ENCODE data around the gene LEMD3. TPM values are rescaled to one million over a fixed set of nuclear protein-coding genes. Genes with fewer than 3 reads are reported as not detected.

The LEMD3 gene
- total RNA-seq, 1 donor from 2014 or later, result 25.5 TPM

DNA sequence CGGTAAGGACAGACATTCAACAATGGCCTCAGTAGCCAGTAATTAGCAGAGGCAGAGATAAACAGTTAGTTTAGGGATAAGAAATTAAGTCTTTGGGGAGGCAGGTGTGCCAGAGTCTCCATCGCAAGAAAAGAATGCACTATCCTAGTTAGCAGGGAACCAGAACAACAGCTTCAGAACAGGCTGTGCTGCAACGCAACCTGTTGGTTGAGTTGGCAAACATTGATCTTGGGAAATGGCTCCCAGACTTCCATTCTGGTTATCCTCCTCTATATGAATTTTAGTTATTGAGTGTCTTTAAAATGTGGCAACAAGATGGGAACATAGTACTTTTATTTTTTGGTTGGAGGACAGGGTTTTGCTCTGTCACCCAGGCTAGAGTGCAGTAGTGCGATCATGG, 12.3 kb upstream of the LEMD3 start:
- DNase-seq (ENCODE audit: low read depth) (no peak), FAIRE-seq (peak; percentile 84)
- TF ChIP-seq, protein P1, sequence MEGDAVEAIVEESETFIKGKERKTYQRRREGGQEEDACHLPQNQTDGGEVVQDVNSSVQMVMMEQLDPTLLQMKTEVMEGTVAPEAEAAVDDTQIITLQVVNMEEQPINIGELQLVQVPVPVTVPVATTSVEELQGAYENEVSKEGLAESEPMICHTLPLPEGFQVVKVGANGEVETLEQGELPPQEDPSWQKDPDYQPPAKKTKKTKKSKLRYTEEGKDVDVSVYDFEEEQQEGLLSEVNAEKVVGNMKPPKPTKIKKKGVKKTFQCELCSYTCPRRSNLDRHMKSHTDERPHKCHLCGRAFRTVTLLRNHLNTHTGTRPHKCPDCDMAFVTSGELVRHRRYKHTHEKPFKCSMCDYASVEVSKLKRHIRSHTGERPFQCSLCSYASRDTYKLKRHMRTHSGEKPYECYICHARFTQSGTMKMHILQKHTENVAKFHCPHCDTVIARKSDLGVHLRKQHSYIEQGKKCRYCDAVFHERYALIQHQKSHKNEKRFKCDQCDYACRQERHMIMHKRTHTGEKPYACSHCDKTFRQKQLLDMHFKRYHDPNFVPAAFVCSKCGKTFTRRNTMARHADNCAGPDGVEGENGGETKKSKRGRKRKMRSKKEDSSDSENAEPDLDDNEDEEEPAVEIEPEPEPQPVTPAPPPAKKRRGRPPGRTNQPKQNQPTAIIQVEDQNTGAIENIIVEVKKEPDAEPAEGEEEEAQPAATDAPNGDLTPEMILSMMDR (IDR thresholded peaks at IDR 0.05; ENCODE audit: insufficient read depth, low read length, severe bottlenecking), result no peak
- peaks cover 6% of the 10 kb centered on the region for H3K27me3 ChIP-seq (ENCODE audit: control insufficient read depth, insufficient read depth, low read length)
- H3K36me3 ChIP-seq (ENCODE audit: control insufficient read depth, insufficient read depth, low read length), result no peaks in the 10 kb centered on the region
- no peak overlapping the region for H3K4me3 ChIP-seq (ENCODE audit: low read depth, low read length)

DNA sequence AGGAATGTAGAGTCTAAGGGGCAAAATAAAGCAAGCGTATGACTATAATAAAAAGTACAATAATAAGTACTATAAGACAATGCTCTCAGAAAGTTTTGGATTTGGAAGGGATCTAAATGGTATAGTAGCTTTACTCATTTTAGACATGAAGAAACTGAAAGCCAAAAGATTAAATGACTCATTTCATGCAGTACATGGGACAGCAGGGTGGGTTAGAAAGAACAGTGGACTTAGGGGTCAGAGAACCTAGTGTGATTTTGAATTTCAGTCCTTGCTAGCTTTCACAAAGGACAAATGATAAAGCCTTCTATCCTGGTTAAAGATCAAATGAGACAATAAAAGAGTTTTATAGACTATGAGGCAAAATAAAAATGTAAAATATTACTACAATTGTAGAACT, 6.8 kb upstream of the LEMD3 start:
- no peaks in the 10 kb centered on the region for H3K36me3 ChIP-seq (ENCODE audit: control insufficient read depth, insufficient read depth, low read length)
- TF ChIP-seq, protein P1 (IDR thresholded peaks at IDR 0.05; ENCODE audit: insufficient read depth, low read length, severe bottlenecking), result no peak
- FAIRE-seq (no peak), DNase-seq (ENCODE audit: low read depth) (no peak)
- no peak overlapping the region for H3K4me3 ChIP-seq (ENCODE audit: low read depth, low read length)
- peaks cover 6% of the 10 kb centered on the region for H3K27me3 ChIP-seq (ENCODE audit: control insufficient read depth, insufficient read depth, low read length)

DNA sequence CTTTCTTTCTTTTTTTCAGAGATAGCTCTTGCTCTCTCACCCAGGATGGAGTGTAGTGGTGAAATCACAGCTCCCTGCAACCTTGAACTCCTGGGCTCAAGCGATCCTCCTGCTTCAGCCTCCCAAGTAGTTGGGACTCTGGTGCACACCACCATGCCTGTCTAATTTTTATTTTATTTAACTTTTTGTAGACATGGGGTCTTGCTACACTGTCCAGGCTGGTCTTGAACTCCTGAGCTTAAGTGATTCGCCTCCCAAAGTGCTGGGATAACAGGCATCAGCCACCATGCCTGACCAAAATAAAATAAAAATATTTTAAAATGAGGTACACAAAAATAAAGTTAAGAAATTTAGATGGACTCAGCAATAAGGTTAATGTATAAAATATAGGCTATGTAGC, 5.1 kb upstream of the LEMD3 start:
- Histone ChIP-seq H3K36me3 (ENCODE audit: control insufficient read depth, insufficient read depth, low read length) (no peaks in the 10 kb centered on the region), H3K4me3 (ENCODE audit: low read depth, low read length) (no peak overlapping the region), H3K27me3 (ENCODE audit: control insufficient read depth, insufficient read depth, low read length) (peaks cover 6% of the 10 kb centered on the region)
- FAIRE-seq, result no peak
- TF ChIP-seq, protein P1 (IDR thresholded peaks at IDR 0.05; ENCODE audit: insufficient read depth, low read length, severe bottlenecking), result no peak
- no peak for DNase-seq (ENCODE audit: low read depth)

DNA sequence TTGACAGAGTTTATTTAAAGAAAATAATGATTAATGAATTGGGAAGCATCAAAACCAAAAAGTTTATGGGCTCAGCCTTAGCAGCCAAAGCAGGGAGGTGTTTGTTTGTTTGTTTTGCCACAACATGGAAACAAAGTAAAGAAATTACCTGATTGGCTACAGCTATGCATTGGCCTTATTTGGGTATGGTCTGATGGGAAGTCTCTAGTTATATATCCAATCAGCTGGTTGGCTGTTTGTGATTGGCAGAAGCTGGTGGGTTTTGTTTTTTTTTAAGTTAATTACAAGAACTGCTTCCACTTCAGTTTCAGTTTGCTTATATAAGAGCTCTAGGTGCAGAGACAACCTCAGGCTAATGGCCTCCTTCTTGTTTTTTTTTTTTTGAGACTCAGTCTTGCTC, 4.6 kb upstream of the LEMD3 start:
- FAIRE-seq (no peak), DNase-seq (ENCODE audit: low read depth) (no peak)
- no peaks in the 10 kb centered on the region for H3K36me3 ChIP-seq (ENCODE audit: control insufficient read depth, insufficient read depth, low read length)
- H3K4me3 ChIP-seq (ENCODE audit: low read depth, low read length), result no peak overlapping the region
- peaks cover 6% of the 10 kb centered on the region for H3K27me3 ChIP-seq (ENCODE audit: control insufficient read depth, insufficient read depth, low read length)
- TF ChIP-seq, protein P1 (IDR thresholded peaks at IDR 0.05; ENCODE audit: insufficient read depth, low read length, severe bottlenecking), result no peak

DNA sequence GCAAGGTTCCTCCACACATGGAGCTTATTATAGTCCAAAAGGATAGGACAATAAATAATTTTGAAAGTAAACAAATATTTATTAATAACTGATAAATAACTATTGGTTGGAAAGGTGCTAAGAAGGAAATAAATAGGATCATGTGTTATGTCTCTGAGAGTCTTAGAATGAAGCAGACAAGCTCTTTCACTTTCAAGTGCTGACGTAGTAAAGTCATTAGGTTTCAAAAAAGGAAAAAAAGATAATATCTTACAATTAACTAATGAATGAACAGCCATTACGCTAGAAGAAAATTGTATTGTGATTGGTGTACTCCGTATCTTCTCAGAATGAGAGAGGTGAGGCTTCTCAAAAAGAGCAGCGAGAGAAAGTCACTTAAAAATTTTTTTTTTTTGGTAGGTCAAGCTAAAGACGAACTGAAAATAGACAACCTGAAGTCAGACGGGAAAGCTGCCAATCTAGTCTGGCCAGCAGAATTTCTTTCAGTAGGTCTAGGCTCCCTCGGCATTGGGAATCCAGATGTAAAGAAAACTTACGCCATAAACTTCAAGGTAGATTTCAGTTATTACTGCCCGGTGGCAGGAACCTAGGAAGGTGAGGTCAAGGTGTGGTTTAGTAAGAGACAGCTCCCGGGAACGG, 583 bp upstream of the LEMD3 start:
- FAIRE-seq (no peak), DNase-seq (ENCODE audit: low read depth) (no peak)
- TF ChIP-seq, protein P1 (IDR thresholded peaks at IDR 0.05; ENCODE audit: insufficient read depth, low read length, severe bottlenecking), result no peak
- peak overlapping the region; percentile 96 for H3K4me3 ChIP-seq (ENCODE audit: low read depth, low read length)
- H3K27me3 ChIP-seq (ENCODE audit: control insufficient read depth, insufficient read depth, low read length), result no peaks in the 10 kb centered on the region
- H3K36me3 ChIP-seq (ENCODE audit: control insufficient read depth, insufficient read depth, low read length), result no peaks in the 10 kb centered on the region
